Right lung (tissue), 5 donors: ENCODE measurements around the gene CLPTM1. TPM values are rescaled to one million over a fixed set of nuclear protein-coding genes. Genes with fewer than 3 reads are reported as not detected.
"Not testable (repeated sequence)": the region's sequence is repeated elsewhere in the genome, so short reads cannot be mapped to it uniquely, and the experiment has no call there.

Experiments used
- DNase-seq, 2 donors: peaks; one replicate each; pipeline ENCODE4 v3.0.0-alpha.2; 2013
- polyA plus RNA-seq, 5 donors: library from polyadenylated mRNA; unstranded; fragments of 120-200 nt; gene quantifications; one replicate each; pipeline versions ENCODE4 v1.2.1 to v1.2.3, GENCODE V29; 2013; ENCODE audit warnings: inconsistent platforms in 1 of 5, low replicate concordance in 1 of 5; ENCODE audit not compliant: insufficient read length in 5 of 5, insufficient read depth in 1 of 5

The CLPTM1 gene
- polyA plus RNA-seq, 5 donors, result 55.4 to 78.7 (median 67.1) TPM

DNA sequence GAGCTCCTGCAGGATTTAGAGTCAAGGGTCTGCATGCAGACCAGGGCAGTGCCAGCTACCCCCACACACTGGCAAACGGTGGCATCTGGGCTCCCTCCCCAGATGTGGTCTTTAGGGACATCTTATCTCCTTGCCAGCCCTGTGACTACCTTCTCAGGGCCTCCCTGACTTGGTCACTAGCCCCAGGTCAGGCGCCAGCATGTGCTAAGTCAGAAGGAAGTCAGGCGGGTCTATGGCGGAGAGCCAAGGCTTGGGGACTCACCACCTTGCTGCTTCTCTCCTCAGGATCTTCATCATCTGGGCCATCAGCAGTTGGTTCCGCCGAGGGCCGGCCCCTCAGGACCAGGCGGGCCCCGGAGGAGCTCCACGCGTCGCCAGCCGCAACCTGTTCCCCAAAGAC lies 17.6 kb downstream of the CLPTM1 start:
- no peak for DNase-seq

DNA sequence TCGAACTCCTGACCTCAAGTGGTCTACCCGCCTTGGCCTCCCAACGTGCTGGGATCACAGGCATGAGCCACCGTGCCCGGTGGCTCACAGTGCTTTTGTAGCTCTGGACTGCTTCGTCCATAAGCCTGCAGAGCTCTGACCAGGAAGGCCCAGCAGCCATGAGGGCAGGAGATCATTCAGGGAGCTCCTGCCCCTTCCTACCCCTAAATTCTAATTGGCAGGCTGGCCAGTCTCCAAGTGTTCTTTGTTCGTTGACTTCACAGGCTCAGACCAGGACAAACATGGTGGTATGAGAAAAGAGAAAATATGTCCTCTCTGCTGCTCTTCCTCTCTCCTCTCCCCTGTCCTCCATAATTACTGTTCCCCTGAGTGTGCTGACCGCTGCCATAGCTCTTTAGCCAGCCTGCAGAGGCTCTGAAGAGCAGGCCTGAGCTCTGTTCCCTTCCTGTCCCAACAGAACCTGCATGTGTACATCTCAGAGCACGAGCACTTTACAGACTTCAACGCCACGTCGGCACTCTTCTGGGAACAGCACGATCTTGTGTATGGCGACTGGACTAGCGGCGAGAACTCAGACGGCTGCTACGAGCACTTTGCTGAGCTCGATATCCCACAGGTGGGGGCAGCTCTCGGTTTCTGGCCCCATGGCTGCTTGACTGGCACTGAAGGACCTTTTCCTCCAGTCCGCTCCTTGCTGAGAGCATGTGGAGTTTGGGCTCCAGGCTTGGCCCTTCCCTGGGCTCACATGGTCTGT lies 19.0 kb downstream of the CLPTM1 start:
- no peak for DNase-seq

DNA sequence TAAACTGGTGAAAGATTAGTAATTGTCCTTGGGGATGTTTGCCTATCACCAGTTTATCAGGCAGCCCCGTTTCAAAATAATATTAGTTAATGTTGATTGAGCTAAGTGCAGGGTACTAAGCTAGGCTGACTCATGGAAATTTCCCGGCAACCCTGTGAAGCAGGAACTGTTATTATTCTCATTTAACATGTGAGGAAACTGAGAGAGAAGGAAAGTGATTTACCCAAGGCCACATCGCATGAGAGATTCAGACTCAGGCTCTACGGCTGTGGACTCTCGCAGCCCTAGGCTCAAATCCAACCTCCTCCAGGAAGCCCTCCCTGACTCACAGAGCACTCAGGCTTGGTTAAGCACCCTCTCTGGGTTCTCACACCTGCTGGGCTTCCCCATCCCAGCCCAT lies 19.7 kb downstream of the CLPTM1 start:
- no peak for DNase-seq

DNA sequence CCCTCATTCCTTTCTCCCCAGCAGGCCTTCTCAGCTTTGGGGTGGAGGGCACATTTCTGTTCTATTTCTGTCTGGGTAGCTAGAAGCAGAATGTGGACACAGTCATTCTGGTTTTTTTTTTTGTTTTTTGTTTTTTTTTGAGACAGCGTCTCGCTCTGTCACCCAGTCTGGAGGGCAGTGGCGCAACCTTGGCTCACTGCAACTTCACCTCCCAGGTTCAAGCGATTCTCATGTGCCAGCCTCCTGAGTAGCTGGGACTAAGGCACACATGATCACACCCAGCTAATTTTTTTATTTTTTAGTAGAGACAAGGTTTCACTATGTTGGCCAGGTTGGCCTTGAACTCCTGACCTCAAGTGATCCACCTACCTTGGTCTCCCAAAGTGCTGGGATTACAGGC lies 20.3 kb downstream of the CLPTM1 start:
- no peak for DNase-seq

DNA sequence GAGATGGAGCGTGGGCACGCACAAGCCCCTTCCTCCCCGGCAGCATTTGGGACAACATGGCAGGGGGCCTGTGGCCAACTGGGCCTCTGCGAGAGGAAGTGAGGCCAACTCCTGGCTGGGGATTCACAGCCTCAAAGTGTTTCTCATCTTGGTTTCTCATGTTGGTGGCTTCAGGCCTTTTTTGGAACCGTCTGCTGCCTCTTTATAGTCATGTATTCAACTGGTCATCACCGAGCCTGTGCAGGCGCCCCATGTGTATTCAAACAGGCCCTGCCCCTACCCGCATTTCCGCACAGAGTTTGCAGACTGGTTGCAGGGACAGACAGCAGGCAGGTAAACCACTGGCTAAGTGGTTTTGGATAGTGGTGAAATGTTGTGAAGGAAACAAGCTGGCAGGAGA lies 28.8 kb downstream of the CLPTM1 start:
- DNase-seq, result no peak

DNA sequence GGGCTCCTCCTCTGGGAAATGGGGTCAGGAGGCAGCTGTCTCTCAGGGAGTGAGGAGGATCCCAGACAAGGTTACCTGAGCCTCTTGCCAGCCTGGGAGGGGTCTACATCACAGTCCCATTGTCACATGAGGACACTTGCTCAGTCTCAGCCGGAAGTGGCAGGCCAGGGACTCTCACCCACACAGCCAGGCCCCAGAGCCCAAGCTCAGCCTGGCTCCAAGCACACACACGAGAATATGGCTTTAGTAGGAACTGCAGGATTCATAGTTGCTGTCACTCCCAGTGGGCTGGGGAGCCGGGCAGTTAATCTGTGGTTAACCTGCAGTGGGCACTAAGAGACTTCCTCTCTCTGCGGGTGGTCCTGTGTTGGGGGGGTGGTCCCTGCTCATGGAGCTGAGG lies 30.3 kb downstream of the CLPTM1 start:
- DNase-seq, result no peak

DNA sequence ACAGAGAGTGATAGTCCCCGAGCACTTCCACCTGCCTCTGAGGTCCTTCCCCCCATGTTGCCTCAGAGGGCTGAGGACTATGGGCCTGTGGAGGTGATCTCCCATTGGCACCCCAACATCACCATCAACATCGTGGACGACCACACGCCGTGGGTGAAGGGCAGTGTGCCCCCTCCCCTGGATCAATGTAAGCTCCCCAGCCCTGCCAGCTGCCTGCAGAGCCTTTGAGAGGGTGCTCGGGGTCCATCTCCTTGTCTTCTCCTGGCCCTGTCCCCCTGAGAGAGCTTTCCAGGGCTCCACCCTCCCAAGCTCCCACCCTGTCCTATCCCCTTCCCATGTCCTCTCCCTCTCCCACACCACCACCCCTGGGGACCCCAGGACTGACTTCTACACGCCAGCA lies 31.2 kb downstream of the CLPTM1 start:
- DNase-seq, result no peak

DNA sequence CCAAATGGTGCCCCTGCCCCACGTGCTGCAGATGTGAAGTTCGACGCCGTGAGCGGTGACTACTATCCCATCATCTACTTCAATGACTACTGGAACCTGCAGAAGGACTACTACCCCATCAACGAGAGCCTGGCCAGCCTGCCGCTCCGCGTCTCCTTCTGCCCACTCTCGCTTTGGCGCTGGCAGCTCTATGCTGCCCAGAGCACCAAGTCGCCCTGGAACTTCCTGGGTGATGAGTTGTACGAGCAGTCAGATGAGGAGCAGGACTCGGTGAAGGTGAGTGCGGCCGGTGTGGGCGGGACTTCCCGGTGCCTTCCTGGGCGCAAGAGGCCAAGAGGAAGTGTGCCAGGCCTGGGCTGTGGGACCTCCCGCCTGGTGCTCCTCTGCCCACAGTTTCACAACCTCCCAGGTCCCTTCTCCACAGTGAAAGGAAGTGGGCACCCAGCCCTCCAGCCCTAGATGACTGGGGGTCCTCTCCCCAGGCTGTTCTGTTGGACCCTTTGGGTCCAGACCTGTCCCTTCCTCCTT lies 32.0 kb downstream of the CLPTM1 start:
- no peak for DNase-seq

DNA sequence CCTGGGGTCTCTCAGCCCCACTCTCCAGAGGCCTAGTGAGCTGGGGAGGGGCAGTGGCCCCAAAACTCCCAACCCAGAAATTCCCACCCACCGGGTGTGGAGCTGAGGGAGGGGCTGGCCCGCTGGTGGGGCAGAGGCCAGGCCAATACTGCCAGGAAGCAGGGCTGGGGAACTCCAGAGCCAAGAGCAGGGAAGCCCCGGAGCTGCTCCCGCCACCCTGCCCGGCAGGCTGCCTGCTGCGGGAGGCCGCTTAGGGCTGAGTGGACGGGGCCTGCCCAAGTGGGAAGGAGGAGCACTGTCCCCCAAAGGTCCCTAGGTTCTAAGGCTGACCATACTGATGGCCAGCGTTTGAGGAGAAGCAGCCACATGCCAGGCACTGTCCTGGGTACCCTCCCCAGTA lies 33.1 kb downstream of the CLPTM1 start:
- no peak for DNase-seq

DNA sequence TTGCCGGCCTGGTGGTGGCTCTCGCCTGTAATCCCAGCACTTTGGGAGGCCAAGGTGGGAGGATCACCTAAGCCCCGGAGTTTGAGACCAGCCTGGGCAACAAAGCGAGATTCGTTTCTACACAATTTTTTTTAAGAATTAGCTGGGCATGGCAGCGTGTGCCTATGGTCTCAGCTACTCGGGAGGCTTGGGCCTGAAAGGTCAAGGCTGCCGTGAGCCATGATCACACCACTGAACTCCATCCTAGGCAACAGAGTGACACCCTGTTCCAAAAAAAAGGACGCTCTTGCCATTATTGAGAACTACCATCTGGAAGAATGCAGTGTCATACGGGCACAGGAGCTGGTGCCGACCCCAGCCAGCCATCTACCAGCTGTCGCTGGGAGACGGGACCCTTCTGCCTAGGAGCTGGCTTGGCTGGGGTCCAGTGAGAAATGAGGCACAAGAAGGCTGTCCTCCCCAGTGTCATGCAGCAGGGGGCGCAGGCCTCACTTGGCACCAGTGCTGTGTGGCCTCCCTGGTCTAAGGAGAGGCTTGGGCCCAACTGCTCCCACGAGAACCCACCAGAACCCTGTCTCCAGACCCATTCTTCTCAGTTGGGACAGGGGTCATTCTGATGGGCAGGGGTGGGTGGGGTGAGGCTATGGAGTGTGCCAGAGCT lies 33.8 kb downstream of the CLPTM1 start:
- peak in 1 of 2 donors; percentile 23 for DNase-seq

DNA sequence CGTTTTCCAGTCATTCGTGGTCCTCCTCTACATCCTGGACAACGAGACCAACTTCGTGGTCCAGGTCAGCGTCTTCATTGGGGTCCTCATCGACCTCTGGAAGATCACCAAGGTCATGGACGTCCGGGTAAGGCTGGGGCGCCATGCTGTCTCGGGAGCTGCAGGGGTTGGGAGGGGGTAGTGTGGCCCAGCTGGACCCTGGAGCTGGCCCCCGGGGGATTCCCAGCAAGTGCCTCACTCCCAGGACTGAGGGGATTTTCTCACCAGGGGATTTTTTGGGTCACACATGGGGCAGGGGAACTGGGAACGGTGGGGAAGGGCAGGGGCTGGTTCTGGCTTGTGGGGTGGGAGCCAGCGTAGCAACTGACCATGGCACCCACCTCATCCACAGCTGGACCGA lies 35.3 kb downstream of the CLPTM1 start:
- DNase-seq, result no peak

DNA sequence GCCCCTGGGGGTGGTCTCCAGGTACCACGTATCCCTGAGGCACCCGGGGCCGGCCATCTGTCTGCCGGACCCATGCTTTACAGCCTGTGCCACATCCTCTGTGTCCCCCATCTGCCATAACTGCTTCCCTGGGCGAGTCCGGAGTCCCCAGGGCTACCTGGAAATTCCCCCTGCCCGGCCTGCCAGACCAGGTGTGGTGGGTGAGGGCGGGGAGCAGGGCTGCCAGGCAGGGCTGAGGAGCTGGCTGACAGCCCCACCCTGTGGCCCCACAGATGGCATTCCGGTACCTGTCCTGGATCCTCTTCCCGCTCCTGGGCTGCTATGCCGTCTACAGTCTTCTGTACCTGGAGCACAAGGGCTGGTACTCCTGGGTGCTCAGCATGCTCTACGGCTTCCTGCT lies 35.8 kb downstream of the CLPTM1 start:
- no peak for DNase-seq

DNA sequence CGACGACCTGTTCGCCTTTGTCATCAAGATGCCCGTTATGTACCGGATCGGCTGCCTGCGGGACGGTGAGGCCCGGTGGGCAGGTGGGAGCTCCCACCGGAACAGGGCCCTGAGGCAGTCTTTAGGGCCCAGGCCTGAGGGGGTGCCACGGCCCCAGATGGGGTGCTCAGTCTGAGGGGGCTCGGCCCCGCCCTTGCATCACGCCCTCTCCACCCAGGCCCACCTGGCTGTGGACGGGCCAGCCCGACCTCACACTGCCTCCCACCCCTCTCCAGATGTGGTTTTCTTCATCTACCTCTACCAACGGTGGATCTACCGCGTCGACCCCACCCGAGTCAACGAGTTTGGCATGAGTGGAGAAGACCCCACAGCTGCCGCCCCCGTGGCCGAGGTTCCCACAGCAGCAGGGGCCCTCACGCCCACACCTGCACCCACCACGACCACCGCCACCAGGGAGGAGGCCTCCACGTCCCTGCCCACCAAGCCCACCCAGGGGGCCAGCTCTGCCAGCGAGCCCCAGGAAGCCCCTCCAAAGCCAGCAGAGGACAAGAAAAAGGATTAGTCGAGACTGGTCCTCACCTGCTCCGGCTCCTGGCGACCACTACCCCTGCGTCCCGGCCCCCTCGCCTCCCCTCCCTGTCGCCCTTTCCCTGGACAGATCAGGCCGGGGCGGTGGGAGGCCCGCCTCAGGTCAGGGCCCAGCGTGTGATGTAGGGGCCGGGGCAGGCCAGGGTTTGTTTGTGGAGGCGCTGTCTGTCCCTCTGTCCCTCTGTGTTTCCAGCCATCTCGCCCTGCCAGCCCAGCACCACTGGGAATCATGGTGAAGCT lies 37.4 kb downstream of the CLPTM1 start:
- DNase-seq, result no peak

DNA sequence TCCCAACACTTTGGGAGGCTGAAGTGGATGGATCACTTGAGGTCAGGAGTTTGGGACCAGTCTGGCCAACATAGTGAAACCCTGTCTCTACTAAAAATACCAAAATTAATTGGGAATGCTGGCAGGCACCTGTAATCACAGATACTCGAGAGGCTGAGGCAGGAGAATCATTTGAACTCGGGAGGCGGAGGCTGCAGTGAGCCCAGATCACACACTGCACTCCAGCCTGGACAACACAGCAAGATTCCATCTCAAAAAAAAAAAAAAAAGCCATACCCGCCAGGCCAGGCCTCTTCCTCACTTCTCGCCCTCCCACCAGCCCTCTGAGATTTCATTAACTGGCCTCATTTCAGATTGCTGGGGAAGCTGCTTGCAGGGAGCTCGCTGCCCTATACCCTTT lies 38.3 kb downstream of the CLPTM1 start:
- DNase-seq, result no peak

DNA sequence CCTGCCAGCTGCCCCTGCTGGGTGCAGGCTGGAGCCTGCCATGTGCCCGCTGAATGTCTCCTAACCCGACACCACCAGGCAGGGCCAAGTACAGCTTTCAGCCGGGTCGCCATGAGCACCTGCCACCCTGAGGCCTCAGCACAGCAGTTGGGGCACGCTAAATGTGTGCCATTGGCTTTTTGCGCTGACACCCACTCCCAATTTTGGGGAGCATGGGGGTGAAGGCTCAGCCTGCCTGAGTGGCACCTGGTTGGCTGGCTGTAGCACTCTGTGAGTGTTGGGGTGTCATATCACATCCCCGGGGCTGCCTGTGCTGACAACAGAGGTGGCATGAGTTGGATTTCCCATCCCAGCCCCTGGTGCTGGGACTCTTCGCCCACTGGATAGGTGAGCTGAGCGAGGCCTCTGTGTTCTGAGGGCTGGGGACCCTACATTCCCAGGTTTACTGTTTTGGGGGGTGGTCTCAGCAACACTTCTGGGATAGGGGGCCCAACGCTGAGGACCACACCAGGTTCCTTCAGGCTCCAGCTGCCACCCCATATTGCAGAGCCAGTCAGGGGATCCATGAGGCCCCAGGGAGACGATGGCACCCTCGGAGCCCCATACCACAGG lies 38.9 kb downstream of the CLPTM1 start:
- DNase-seq, result no peak

DNA sequence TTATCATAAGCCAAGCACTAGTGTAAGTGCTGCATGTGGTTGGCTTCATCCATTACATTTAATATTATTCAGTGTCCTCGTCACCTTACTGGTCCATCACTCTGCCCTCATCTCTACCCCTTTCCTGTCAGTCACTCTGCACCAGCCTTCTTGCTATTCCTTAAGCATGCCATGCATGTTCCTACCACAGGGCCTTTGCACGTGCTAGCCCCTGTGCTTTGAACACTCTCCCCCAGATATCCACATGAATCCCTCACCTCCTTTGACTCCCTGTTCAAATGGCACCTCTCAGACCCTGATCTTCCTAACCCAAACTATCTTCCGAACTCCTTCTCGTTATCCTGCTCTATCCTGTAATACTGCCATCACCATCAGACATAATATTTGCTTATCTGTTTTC lies 42.8 kb downstream of the CLPTM1 start:
- DNase-seq, result no peak

DNA sequence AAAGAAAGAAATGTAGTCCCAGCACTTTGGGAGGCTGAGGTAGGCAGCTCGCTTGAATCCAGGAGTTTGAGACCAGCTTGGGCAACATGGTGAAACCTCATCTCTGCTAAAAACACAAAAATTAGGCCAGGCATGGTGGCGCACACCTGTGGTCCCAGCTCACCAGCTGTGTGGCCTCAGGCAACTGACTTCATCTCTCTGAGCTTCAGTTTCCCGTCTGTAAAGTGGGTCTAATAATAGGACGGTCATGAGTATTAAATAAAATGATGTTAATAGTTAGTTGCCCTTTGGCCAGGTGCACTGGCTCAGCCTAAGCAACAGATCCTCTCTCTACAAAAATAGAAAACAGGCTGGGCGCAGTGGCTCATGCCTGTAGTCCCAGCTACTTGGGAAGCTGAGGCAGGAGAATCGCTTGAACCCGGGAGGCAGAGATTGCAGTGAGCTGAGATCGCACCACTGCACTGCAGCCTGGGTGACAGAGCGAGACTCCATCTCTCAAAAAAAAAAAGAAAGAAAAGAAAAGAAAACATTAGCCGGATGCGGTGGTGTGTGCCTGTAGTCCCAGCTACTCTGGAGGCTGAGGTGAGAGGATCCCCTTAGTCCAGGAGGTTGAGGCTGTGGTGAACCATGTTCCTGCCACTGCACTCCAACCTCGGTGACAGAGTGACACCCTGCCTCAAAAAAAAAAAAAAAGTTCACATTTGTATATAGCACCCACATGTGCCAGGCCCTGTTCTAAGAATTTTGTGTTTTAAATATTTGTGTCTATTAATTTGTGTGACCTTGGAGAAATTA lies 44.1 kb downstream of the CLPTM1 start:
- not testable (repeated sequence) for DNase-seq

DNA sequence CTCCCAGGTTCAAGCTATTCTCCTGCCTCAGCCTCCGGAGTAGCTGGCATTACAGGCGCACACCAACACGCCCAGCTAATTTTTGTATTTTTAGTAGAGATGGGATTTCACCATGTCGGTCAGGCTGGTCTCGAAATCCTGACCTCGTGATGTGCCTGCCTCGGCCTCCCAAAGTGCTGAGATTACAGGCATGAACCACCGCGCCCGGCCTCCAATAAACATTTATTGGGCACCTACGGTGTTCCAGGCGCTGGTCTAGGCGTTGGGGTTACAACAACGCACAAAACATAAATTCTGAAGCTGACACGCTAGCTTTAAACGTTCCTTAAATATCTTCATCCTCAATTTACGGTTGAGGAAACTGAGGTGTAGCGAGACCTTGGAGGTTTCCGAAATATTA lies 45.5 kb downstream of the CLPTM1 start:
- DNase-seq, result not testable (repeated sequence)

DNA sequence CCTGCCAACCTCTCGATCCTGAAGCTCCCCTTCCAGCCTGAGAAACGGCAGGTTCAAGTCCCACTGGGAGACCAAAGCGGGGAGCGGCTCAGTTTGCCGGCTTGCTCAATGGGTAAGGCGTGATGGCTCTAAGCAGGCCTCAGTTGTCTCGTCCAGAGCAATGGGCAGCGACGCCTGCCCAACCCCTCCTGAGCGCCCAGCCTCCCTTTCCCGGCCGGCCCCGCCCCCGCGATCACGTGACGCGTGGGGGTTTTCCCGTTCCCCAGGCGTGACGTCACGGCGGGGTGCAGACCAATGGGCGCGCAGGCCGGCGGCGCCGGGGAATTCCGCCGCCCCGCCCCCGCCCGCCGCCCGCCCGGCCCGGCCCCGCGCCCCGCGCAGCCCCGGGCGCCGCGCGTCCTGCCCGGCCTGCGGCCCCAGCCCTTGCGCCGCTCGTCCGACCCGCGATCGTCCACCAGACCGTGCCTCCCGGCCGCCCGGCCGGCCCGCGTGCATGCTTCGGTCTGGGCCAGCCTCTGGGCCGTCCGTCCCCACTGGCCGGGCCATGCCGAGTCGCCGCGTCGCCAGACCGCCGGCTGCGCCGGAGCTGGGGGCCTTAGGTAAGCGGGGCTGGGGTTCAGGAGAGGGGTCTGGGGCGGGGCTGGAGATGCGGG lies 46.0 kb downstream of the CLPTM1 start, which contains the start of gene RELB:
RELB (plus strand) TSS at position 378 of the 653 bp plus-strand sequence; CDS start at position 494, 116 bp downstream.
- DNase-seq, result peak; percentile 87 to 88

DNA sequence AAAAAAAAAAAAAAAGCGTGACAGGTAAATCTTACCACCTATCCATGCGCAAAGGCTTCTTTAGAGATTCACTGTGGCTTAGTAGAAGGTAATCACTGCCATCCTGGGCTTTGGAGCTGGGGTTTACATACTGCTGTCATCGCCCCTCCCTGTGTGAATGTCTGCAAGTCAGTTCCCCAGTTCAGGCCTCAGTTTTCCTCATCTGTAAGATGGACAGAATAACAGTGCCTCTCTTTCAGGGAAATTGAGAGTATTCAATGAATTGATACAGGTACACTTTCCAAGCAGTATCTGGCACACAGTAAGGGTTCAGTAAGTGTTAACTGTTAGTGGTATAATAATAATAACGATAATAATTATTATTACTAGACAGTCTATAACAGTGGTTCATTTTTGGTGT lies 48.3 kb downstream of the CLPTM1 start:
- no peak for DNase-seq

DNA sequence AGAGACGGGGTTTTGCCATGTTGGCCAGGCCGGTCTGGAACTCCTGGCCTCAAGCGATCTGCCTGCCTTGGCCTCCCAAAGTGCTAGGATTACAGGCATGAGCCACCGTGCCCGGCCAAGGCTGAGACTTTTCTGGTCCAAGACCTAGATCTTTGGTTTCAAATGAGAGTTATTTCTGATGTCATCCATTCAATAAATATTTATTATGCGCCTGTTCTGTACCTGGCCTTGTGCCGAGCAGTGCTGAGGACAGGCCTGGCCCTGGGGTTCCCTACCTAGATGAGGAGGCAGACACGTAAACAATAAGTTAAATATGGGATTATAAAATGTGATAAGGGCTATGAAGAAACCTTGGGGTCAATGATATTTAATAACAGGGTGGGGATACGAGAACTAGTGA lies 50.6 kb downstream of the CLPTM1 start:
- DNase-seq, result no peak
